Endodermal cell (in vitro differentiated cells): ENCODE data around the gene PDE4D. TPM values are rescaled to one million over a fixed set of nuclear protein-coding genes. Genes with fewer than 3 reads are reported as not detected.

Source experiments
- DNase-seq: peaks from one replicate; pipeline ENCODE4 v3.0.0-alpha.2; 2017
- H3K27ac ChIP-seq: 2 replicates; pipeline ENCODE4 v1.5.1; 2013; ENCODE audit warnings: mild to moderate bottlenecking, low read depth, low read length, moderate library complexity
- H3K27me3 ChIP-seq: 2 replicates; pipeline ENCODE4 v1.6.1; 2013; ENCODE audit warnings: mild to moderate bottlenecking, low read length, moderate library complexity; ENCODE audit not compliant: insufficient read depth, control insufficient read depth, poor library complexity, severe bottlenecking
- H3K36me3 ChIP-seq: 2 replicates; pipeline ENCODE4 v1.7.0; 2013; ENCODE audit warnings: mild to moderate bottlenecking, low read length, moderate library complexity; ENCODE audit not compliant: control insufficient read depth, insufficient read depth
- H3K4me1 ChIP-seq: one replicate; pipeline ENCODE4 v1.7.0; 2013; ENCODE audit warnings: low read length; ENCODE audit not compliant: control insufficient read depth, insufficient read depth
- H3K4me3 ChIP-seq: 2 replicates; pipeline ENCODE4 v1.5.1; 2013; ENCODE audit warnings: mild to moderate bottlenecking, low read length, moderate library complexity
- H3K9ac ChIP-seq: 2 replicates; pipeline ENCODE4 v1.6.1; 2013; ENCODE audit warnings: mild to moderate bottlenecking, low read length, moderate library complexity; ENCODE audit not compliant: poor library complexity, severe bottlenecking; ENCODE audit errors: extremely low read depth
- H3K9me3 ChIP-seq: 2 replicates; pipeline ENCODE4 v1.6.1; 2013; ENCODE audit warnings: mild to moderate bottlenecking, low read length, moderate library complexity; ENCODE audit not compliant: control insufficient read depth
- H3K27ac Mint-ChIP-seq: 2 replicates; pipeline ENCODE4 v1.8.0; 2020; ENCODE audit warnings: mixed read lengths
- H3K27me3 Mint-ChIP-seq: 2 replicates; pipeline ENCODE4 v1.8.0; 2021; ENCODE audit warnings: mild to moderate bottlenecking, mixed read lengths; ENCODE audit not compliant: insufficient read depth
- H3K36me3 Mint-ChIP-seq: 2 replicates; pipeline ENCODE4 v1.8.0; 2020; ENCODE audit warnings: low read depth, mixed read lengths
- H3K4me1 Mint-ChIP-seq: 2 replicates; pipeline ENCODE4 v1.8.0; 2020; ENCODE audit warnings: mixed read lengths
- H3K4me3 Mint-ChIP-seq: 2 replicates; pipeline ENCODE4 v1.8.0; 2020; ENCODE audit warnings: mild to moderate bottlenecking, moderate library complexity, mixed read lengths
- H3K9me3 Mint-ChIP-seq: 2 replicates; pipeline ENCODE4 v1.8.0; 2020; ENCODE audit warnings: mild to moderate bottlenecking, mixed read lengths
- CTCF ChIP-seq: fragments of 200-600 bp; sonication (generic); conservative IDR thresholded peaks from 2 replicates; pipeline ENCODE4 v1.5.0; 2021; ENCODE audit warnings: antibody characterized with exemption, mild to moderate bottlenecking
- WGBS, 2 experiments: methylation state at CpG; one replicate each; pipeline versions ENCODE4 v1.1.5 to v1.1.7; 2013; ENCODE audit warnings: missing lambda C conversion rate in 2 of 2, mixed read lengths in 1 of 2; ENCODE audit not compliant: insufficient coverage in 1 of 2, insufficient read length in 1 of 2; 5-methylcytosine and 5-hydroxymethylcytosine counted together
- total RNA-seq, 2 donors: library from RNA; stranded (reverse); fragmentation: NEBNext Ultra II Directional in 1 of 2; extraction: Animal tissue kit (Norgen Biotek cat#: 25700) in 1 of 2; gene quantifications; 2 replicates in 1 of 2; 3 replicates in 1 of 2; pipeline ENCODE4 v1.2.1, GENCODE V29; 2021

PDE4D gene
- total RNA-seq, 2 donors from 2014 or later, result 9.2 to 11.4 TPM

GRCh38 chr5:59276917-59277372 lies 616.6 kb downstream of the PDE4D start:
- Histone ChIP-seq H3K4me3 (no peak overlapping the region), H3K36me3 (no peaks in the 10 kb centered on the region), H3K9ac (no peak overlapping the region), H3K27ac (no peak overlapping the region), H3K9me3 (no peaks in the 10 kb centered on the region), H3K27me3 (no peaks in the 10 kb centered on the region), H3K4me1 (no peaks in the 10 kb centered on the region)
- peaks cover 13% of the 10 kb centered on the region for H3K4me1 Mint-ChIP-seq
- no peak overlapping the region for H3K4me3 Mint-ChIP-seq
- H3K27ac Mint-ChIP-seq, result no peak overlapping the region
- WGBS, 2 experiments, result 80 to 91% methylated on average over 5 of the region's 5 CpGs
- TF ChIP-seq CTCF, result no peak
- H3K27me3 Mint-ChIP-seq, result peaks cover 2% of the 10 kb centered on the region
- H3K9me3 Mint-ChIP-seq, result no peaks in the 10 kb centered on the region
- H3K36me3 Mint-ChIP-seq, result no peaks in the 10 kb centered on the region
- no peak for DNase-seq

GRCh38 chr5:59276325-59276675 lies 617.2 kb downstream of the PDE4D start:
- WGBS, 2 experiments, result 20 to 76% methylated on average over 1 to 2 of the region's 2 CpGs
- no peaks in the 10 kb centered on the region for H3K4me1 ChIP-seq
- DNase-seq, result no peak
- TF ChIP-seq CTCF, result no peak
- Mint-ChIP-seq H3K9me3 (no peaks in the 10 kb centered on the region), H3K27ac (no peak overlapping the region), H3K4me3 (peak overlapping the region; percentile 49), H3K27me3 (peaks cover 2% of the 10 kb centered on the region), H3K4me1 (peaks cover 13% of the 10 kb centered on the region), H3K36me3 (no peaks in the 10 kb centered on the region)
- peak overlapping the region; percentile 73 for H3K4me3 ChIP-seq
- H3K27me3 ChIP-seq, result no peaks in the 10 kb centered on the region
- H3K27ac ChIP-seq, result no peak overlapping the region
- no peak overlapping the region for H3K9ac ChIP-seq
- no peaks in the 10 kb centered on the region for H3K36me3 ChIP-seq
- no peaks in the 10 kb centered on the region for H3K9me3 ChIP-seq

GRCh38 chr5:59275510-59276324 lies 617.8 kb downstream of the PDE4D start:
- Mint-ChIP-seq H3K27me3 (peaks cover 2% of the 10 kb centered on the region), H3K4me1 (peaks cover 13% of the 10 kb centered on the region), H3K27ac (peak overlapping the region; percentile 9), H3K36me3 (no peaks in the 10 kb centered on the region), H3K9me3 (no peaks in the 10 kb centered on the region), H3K4me3 (peak overlapping the region; percentile 49)
- Histone ChIP-seq H3K36me3 (no peaks in the 10 kb centered on the region), H3K4me3 (peak overlapping the region; percentile 73), H3K9me3 (no peaks in the 10 kb centered on the region), H3K27me3 (no peaks in the 10 kb centered on the region), H3K9ac (no peak overlapping the region), H3K27ac (peak overlapping the region; percentile 3), H3K4me1 (no peaks in the 10 kb centered on the region)
- peak; percentile 71 for DNase-seq
- WGBS, 2 experiments, result 23 to 33% methylated on average over 3 to 16 of the region's 16 CpGs
- no peak for TF ChIP-seq CTCF
